Measurements from ENCODE around the gene COL27A1. TPM values are rescaled to one million over a fixed set of nuclear protein-coding genes. Genes with fewer than 3 reads are reported as not detected.
"Not testable (repeated sequence)": the region's sequence is repeated elsewhere in the genome, so short reads cannot be mapped to it uniquely, and the experiment has no call there.

COL27A1 gene
- polyA plus RNA-seq, 1 donor, result 45.2 TPM

GRCh38 chr9:114122136-114123027 is 33.0 kb upstream of the COL27A1 start:
- DNase-seq, result no peak

- DNase-seq, result no peak
These were observed 32.0 kb upstream of the COL27A1 start for GRCh38 chr9:114123031-114123977.

GRCh38 chr9:114124138-114124537 is 31.2 kb upstream of the COL27A1 start:
- no peak for DNase-seq

- no peak for DNase-seq
These were observed 30.5 kb upstream of the COL27A1 start for GRCh38 chr9:114124666-114125475.

- no peak for DNase-seq
These were observed 29.8 kb upstream of the COL27A1 start for GRCh38 chr9:114125476-114126013.

- no peak for DNase-seq
These were observed 28.9 kb upstream of the COL27A1 start for GRCh38 chr9:114126247-114127060.

- DNase-seq, result not testable (repeated sequence)
These were observed 26.6 kb upstream of the COL27A1 start for GRCh38 chr9:114128759-114129158.

- no peak for DNase-seq
These were observed 25.2 kb upstream of the COL27A1 start for GRCh38 chr9:114130141-114130540.

GRCh38 chr9:114130624-114131277 is 24.6 kb upstream of the COL27A1 start:
- DNase-seq, result no peak

GRCh38 chr9:114131808-114132549 is 23.4 kb upstream of the COL27A1 start:
- no peak for DNase-seq

GRCh38 chr9:114132550-114132918 is 22.8 kb upstream of the COL27A1 start:
- no peak for DNase-seq

GRCh38 chr9:114134827-114135396 is 20.4 kb upstream of the COL27A1 start:
- no peak for DNase-seq

GRCh38 chr9:114137831-114138230 is 17.5 kb upstream of the COL27A1 start:
- no peak for DNase-seq

- no peak for DNase-seq
These were observed 16.8 kb upstream of the COL27A1 start for GRCh38 chr9:114138552-114138971.

GRCh38 chr9:114139071-114139470 is 16.3 kb upstream of the COL27A1 start:
- DNase-seq, result no peak

- DNase-seq, result no peak
These were observed 14.9 kb upstream of the COL27A1 start for GRCh38 chr9:114140401-114140800.

GRCh38 chr9:114140850-114141249 is 14.5 kb upstream of the COL27A1 start:
- DNase-seq, result no peak

- no peak for DNase-seq
These were observed 13.6 kb upstream of the COL27A1 start for GRCh38 chr9:114141553-114142402.
